Measurements from ENCODE around the gene SPATA32.
"Not testable (repeated sequence)": the region's sequence is repeated elsewhere in the genome, so short reads cannot be mapped to it uniquely, and the experiment has no call there.

SPATA32 gene

GRCh38 chr17:45271603-45272002 is 9.7 kb upstream of the SPATA32 start:
- no peak for DNase-seq (ENCODE audit: low read depth in 2 of 2)

DNA sequence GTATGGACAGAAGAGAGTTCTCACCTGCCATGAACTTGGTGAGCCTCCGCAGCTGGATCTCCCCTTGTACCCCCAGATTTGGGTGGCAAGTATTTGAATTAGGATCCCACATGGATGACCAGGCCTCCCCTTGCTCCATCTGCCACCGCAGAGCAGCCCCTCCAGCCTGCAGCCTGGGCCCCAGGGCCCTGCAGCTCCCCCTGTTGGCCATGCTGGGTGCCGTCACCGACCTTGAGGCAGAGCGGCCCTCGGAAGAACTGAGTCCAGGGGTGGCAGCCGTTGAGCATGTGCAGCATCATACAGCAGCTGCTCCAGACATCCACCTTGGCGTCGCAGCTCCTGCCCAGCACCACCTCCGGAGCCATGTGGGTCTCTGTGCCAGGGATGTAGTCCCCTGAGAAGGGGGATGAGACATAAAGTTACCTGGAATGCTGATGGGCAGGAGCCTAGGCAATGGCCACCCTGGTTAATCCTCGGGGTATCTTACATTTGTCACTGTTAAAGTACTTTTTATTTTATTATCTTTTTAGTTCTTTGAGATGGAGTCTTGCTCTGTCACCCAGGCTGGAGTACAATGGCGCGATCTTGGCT is 9.0 kb upstream of the SPATA32 start:
- DNase-seq (ENCODE audit: low read depth in 2 of 2) = peak; percentile 34 to 49

- DNase-seq (ENCODE audit: low read depth in 2 of 2) = no peak
These were observed 8.0 kb upstream of the SPATA32 start for GRCh38 chr17:45269912-45270311.

- no peak for DNase-seq (ENCODE audit: low read depth in 2 of 2)
These were observed 5.7 kb upstream of the SPATA32 start for GRCh38 chr17:45267436-45268055.

DNA sequence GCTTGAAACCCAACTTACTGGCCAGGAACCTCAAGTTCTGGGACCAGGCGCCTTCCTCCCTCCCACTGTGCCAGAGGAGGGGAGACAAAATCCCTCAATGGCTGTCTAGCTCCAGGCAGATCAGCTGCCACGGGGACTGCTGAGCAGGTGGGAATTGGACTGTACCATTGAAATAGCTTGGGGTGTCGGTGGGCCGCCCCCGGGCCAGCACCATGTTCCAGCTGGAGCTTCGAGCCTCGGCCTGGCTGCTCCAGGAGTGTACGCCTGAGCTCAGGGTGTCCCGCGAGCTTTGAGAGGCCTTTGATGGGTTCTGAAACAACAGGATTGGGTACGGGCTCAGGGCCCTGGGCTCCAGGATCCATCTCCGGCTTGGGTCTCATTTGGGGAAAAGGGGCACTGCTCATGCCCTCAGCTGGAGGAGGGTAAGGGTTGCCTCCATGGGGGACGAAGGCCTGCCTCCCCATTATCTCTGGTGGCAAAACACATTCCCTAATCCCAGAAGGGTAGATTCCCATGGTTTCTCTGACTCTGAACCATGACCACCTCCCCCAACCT is 4.6 kb upstream of the SPATA32 start:
- no peak for DNase-seq (ENCODE audit: low read depth in 2 of 2)

DNA sequence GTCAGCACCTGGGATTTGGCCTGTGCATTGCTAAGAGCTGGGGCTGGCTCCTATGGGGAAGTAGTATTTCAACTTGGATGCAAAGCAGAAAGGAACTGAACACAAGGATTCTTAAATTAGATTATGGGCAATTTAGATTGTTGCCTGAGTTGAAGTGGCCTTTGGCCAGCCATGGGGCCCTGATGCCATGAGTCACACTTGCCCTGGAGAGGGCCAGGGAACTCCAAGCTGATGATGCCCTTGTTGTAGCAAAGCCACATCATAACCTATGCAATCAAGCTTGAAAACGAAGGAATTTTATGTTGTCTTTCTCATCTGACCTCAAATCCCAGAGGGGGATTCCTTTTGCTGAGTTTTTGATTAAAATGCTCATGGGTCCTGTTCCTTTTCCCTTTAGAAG is 3.9 kb upstream of the SPATA32 start:
- DNase-seq (ENCODE audit: low read depth in 2 of 2) = no peak

- no peak for DNase-seq (ENCODE audit: low read depth in 2 of 2)
These were observed 3.1 kb upstream of the SPATA32 start for GRCh38 chr17:45264988-45265387.

DNA sequence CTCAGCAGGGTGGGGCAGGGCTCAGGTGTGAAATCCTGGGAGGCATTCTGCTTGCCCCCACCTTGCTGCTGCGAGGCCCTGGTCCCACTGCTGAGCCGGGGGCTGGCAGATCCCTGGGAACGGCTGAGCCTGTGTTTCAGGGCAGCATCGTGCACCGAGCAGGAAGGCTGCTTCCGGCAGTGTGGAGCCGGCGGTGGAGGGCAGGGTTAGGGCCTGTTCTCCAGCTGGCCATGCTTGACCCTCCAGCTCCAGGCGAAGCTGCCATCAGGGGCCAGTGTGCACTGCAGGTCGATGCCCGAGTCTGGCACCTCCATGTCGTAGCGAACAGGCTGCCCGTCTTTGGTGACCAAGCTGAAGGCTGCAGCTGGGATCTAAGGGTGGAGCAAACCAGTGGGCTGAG is 2.5 kb upstream of the SPATA32 start:
- no peak for DNase-seq (ENCODE audit: low read depth in 2 of 2)

GRCh38 chr17:45263477-45263860 is 1.6 kb upstream of the SPATA32 start:
- no peak for DNase-seq (ENCODE audit: low read depth in 2 of 2)

DNA sequence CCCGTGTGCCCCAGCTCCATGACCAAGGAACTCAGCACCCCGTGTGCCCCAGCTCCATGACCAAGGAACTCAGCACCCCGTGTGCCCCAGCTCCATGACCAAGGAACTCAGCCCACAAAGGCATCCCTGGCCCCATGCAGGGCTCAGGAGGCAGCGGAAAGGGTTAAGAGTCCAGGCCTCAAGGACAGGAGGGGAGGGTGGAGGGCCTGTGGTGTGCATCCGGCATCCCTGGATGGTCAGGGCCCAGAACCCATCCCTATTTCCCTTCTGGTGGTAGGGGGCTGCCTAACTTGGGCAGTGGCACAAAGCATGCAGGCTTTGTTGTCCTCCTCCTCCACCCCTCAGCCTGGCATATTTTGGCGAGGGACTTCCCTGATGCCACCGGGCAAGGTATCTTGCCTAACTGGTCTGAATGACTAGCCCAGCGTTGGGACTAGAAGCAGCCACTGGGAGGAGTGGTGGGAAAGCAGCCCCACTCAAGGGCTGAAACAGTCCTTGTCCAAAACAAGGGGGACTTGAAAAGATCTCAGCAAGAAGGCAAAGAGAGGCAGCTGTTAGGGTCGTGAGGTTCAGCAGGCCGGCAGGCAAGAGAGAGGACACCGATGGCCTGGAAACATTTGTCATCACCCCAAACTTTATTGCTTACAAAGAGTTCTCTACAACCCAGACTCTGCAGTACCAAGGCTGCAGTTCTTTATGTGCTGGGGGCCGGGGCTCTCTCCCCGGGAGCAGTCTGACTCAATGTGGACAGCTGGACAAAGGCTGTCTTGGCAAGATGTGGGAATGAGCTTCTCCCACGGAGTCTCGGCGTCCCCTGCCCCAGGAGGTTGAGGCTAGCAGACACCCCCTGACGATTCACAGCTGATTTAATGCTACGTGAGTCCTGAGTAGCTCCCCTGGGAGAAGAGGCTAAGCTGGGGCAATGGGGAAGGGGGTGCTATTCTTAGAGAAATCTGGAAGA is 902 bp upstream of the SPATA32 start:
- DNase-seq (ENCODE audit: low read depth in 2 of 2) = no peak

DNA sequence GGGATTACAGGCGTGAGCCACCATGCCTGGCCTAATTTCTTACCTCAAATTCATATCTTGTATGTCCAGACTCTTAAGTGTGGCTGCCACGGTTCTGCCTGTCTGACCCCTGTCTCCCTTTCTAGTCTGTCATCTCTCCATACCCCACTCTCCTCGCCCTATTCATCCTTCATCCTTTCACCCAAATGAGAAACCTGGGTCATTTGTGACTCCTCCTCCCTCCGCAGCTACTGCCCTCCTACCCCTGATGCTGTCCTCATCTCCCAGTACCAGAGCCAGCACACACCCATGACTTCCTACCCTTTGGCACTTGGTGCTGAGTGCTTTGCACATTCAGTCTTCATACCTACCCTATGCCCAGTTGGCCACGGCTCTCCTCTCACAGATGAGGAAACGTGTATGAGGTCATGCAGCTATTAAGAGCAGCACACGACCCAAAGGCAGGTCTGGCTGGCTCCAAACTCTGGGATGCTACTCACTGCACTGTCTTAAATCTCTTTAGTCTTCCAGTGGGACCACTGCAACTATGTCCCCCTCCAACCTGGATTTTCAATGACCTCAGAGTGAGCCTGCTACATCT is 1.6 kb downstream of the SPATA32 start:
- no peak for DNase-seq (ENCODE audit: low read depth in 2 of 2)

GRCh38 chr17:45258981-45259380 is 2.9 kb downstream of the SPATA32 start:
- DNase-seq (ENCODE audit: low read depth in 2 of 2) = no peak

GRCh38 chr17:45257115-45257514 is 4.8 kb downstream of the SPATA32 start:
- DNase-seq (ENCODE audit: low read depth in 2 of 2) = no peak

- no peak for DNase-seq (ENCODE audit: low read depth in 2 of 2)
These were observed 5.6 kb downstream of the SPATA32 start for GRCh38 chr17:45256114-45256966.

GRCh38 chr17:45255358-45255757 is 6.5 kb downstream of the SPATA32 start:
- DNase-seq (ENCODE audit: low read depth in 2 of 2) = no peak

GRCh38 chr17:45253879-45254278 is 8.0 kb downstream of the SPATA32 start:
- no peak for DNase-seq (ENCODE audit: low read depth in 2 of 2)

- not testable (repeated sequence) for DNase-seq (ENCODE audit: low read depth in 2 of 2)
These were observed 8.7 kb downstream of the SPATA32 start for GRCh38 chr17:45253237-45253636.

DNA sequence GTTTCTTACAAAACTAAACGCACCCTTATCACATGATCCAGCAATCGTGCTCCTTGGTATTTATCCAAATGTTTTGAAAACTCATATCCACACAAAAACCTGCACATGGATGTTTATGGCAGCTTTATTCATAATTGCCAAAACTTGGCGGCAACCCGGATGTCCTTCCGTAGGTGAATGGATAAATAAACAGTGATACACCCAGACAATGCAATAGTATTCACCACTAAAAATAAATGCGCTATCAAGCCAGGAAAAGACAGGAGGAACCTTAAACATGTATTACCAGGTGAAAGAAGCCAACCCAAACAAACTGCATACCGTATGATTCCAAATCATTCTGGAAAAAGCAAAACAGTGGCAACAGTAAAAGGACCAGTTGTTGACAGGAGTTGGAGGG is 10.0 kb downstream of the SPATA32 start:
- DNase-seq (ENCODE audit: low read depth in 2 of 2) = no peak

- peak; percentile 55 to 64 for DNase-seq (ENCODE audit: low read depth in 2 of 2)
These were observed 13.5 kb downstream of the SPATA32 start for GRCh38 chr17:45248132-45248957.

- peak; percentile 98 for DNase-seq (ENCODE audit: low read depth in 2 of 2)
These were observed 14.3 kb downstream of the SPATA32 start for GRCh38 chr17:45247429-45248131.

Data from stimulated activated CD8-positive, alpha-beta memory T cell treated with anti-CD3 and anti-CD28 coated beads, Interleukin-2, amount 100 ng/mL, for 48 hours (primary cell).